SK-N-DZ (cell line): ENCODE measurements around the gene ZNF599. TPM values are rescaled to one million over a fixed set of nuclear protein-coding genes. Genes with fewer than 3 reads are reported as not detected.
"Not testable (repeated sequence)": the region's sequence is repeated elsewhere in the genome, so short reads cannot be mapped to it uniquely, and the experiment has no call there.

Experiments
- DNase-seq: peaks from one replicate; pipeline ENCODE4 v3.0.0-alpha.2; 2015; ENCODE audit warnings: low spot score
- polyA plus RNA-seq, 2 experiments: library from polyadenylated mRNA; depleted of rRNA; stranded (reverse); fragments of >200 nt; gene quantifications; 2 replicates each; pipeline ENCODE4 v1.2.3, GENCODE V29; 2014

Gene ZNF599
- polyA plus RNA-seq (2014; cell fraction: cytosol; rRNA removed): 11.7 and 12.3 TPM in 2 replicates
- polyA plus RNA-seq (2014; cell fraction: nucleus; rRNA removed): 12.7 and 16.6 TPM in 2 replicates

- DNase-seq: peak; percentile 87
These were observed at the start of gene ZNF599 for GRCh38 chr19:34772697-34773554. Gene ZNF599 (minus strand): TSS chr19:34773215. CDS start chr19:34772841, 374 bp downstream.

DNA sequence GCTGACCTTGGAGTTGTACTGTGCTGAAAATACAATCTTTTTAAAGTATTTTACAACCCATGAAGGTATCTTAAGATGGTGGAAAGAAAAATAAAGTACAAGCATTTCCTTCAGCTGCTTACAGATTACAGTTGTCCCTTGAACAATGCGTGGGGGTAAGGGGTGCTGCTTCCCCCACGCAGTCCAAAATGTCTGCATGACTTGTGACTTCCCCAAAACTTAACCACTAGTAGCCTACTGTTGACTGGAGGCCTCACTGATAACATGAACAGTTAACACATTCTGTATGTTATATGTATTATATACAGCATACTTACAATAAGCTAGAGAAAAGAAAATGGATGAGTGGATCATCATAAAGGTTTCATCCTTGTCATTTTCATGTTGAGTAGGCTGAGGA, 45.3 kb upstream of the ZNF599 start:
- DNase-seq: no peak

DNA sequence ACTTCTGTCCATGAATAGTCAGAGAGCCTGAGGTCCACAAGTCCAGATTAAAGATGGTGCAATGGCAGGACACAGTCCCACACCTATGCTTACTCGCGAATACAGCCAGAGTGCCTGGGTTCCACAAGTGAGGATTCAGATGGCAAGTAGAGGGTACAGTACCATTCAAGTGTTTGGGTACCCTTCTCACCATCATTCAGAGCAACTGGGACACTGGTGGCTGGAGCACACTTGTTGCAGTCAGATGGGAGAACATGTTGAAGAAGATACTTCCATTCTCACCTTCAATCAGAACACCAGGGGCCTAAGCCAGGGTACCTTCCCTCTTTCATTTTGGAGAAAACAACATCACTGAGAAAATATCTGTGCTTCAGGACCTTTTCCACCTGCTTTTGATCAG, 43.7 kb upstream of the ZNF599 start:
- DNase-seq: no peak

- no peak for DNase-seq
These were observed 35.6 kb upstream of the ZNF599 start for GRCh38 chr19:34808566-34808965.

GRCh38 chr19:34806976-34807860, 34.2 kb upstream of the ZNF599 start:
- DNase-seq: peak; percentile 4

- no peak for DNase-seq
These were observed 31.1 kb upstream of the ZNF599 start for GRCh38 chr19:34804115-34804514.

DNA sequence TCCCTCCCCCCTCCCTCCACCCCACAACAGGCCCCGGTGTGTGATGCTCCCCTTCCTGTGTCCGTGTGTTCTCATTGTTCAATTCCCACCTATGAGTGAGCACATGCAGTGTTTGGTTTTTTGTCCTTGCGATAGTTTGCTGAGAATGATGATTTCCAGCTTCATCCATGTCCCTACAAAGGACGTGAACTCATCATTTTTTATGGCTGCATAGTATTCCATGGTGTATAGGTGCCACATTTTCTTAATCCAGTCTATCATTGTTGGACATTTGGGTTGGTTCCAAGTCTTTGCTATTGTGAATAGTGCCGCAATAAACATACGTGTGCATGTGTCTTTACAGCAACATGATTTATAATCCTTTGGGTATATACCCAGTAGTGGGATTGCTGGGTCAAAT, 23.9 kb upstream of the ZNF599 start:
- not testable (repeated sequence) for DNase-seq

DNA sequence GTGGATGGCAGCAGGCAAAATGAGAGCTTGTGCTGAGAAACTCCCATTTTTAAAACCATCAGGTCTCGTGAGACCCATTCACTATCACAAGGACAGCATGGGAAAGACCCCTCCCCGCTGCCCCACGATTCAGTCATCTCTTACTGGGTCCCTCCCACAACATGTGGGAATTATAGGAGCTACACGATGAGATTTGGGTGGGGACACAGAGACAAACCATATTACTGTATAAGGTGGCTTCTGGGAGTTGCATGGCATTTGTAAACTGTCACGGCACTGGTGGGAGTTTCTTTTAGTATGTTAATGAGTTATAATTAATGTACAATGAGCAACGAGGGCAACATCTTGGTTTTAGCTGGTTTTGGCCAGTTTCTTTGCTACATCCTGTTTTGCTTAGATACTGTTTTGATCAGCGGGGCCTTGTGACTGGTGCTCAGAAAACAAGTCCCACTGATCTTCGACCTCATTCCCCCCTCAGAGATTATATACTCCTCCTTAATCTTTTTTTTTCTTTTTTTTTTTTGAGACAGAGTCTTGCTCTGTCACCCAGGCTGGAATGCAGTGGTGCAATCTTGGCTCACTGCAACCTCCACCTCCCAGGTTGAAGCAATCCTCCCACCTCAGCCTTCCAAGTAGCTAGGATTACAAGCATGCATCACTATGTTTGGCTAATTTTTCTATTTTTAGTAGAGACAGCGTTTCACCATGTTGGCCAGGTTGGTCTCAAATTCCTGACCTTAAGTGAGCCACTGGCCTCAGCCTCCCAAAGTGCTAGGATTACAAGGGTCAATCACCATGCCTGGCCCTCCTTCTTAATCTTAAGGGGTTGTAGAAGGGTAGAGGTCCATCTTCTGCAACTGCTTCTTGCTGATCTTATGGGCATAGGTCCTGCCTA, 21.3 kb upstream of the ZNF599 start:
- no peak for DNase-seq

- no peak for DNase-seq
These were observed 20.6 kb upstream of the ZNF599 start for GRCh38 chr19:34793565-34793964.

GRCh38 chr19:34788074-34788473, 15.1 kb upstream of the ZNF599 start:
- no peak for DNase-seq

- DNase-seq: no peak
These were observed 14.2 kb upstream of the ZNF599 start for GRCh38 chr19:34787059-34787824.

DNA sequence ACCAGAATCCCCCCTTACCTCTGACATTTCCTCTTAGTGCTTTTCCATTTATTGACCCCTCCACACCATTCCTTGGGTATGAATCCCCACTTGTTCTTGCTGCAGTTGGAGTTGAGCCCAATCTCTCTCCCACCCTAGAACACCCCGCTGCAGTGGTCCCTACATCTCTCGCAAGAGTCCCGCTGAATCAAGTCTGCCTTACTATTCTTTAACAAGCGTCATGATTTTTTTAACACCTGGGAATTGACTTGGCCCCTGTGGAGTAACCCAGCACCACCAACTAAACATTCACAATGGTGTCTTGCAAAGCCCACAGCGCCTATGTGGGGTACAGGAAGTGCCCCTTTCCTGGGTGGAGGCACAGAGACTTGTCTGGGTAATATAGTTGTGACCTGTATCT, 13.2 kb upstream of the ZNF599 start:
- DNase-seq: no peak

GRCh38 chr19:34779652-34780051, 6.6 kb upstream of the ZNF599 start:
- DNase-seq: no peak

GRCh38 chr19:34778342-34778741, 5.3 kb upstream of the ZNF599 start:
- DNase-seq: no peak

DNA sequence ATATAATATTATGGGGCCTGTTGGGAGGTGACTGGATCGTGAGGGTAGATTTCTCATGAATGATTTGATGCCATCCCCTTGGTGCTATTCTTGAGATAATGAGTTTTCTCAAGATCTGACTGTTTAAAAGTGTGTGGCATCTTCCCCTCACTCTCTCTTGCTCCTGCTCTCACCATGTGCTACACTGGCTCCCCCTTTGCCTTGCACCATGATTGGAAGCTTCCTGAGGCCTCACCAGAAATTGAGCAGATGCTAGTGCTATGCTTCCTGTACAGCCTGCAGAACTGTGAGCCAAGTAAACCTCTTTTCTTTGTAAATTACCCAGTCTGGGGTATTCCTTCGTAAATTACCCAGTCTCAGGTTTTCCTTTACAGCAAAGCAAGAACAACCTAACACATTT, 1.8 kb upstream of the ZNF599 start:
- no peak for DNase-seq

DNA sequence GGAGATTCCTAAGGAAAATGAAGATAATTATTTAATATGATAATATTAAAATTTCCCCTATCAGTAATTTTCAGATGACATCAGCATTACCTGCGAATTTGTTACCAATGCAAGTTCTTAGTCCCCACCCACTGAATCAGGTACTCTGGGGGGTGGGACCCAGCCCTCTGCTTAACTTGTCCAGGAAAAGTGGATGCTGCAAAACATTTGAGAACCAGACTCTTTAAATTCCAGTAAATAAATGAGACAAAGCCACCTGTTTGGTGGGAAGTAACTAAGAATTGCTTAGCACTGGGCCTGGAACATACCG, 495 bp upstream of the ZNF599 start:
- no peak for DNase-seq

DNA sequence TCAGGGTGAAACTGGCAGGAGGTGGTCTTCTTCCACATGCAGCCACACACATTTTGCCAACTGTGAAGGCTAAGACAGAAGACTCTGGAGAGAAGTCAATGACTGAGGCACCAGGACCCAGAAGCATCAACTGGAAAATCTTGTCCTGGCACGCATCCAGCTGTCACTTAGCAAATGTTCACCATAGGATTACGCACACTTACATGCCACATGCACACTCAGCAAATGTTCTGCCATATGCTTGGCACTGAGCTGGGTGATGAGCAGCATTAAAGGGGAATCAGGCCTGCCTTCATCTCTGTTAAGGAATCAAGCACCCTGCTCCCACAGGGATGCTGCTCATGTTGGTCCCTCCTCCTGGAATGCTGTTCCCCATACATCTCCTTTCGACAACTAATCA, 5.1 kb downstream of the ZNF599 start:
- DNase-seq: no peak

GRCh38 chr19:34766386-34766785, 6.6 kb downstream of the ZNF599 start:
- DNase-seq: no peak

GRCh38 chr19:34759218-34759917, 13.6 kb downstream of the ZNF599 start:
- DNase-seq: no peak

DNA sequence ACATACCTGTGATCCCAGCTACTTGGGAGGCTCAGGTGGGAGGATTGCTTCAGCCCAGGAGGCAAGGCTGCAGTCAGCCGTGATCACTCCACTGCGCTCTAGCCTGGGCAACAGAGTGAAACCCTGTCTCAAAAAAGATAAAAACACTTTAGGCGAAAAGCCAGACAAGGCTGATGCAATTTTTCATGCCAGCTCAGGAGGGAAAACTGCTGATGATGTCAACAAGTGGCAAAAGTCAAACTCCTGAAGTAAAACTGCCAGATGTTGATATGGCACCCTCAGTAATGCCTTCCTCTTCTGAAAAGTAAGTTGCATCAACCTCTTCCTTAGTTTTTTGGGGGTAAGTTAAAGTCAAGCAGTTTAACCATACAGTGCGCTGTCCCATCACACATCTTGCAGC, 15.6 kb downstream of the ZNF599 start:
- no peak for DNase-seq
